Nephron progenitor cell (in vitro differentiated cells): Measurements from ENCODE around the gene IMPG2.

Source experiments
- DNase-seq: peaks from one replicate; pipeline ENCODE4 v3.0.0; 2021
- H3K27ac Mint-ChIP-seq: 2 replicates; pipeline ENCODE4 v1.8.0; 2021; ENCODE audit warnings: mild to moderate bottlenecking, moderate library complexity, mixed read lengths
- H3K27me3 Mint-ChIP-seq: 2 replicates; pipeline ENCODE4 v1.8.0; 2021; ENCODE audit warnings: mild to moderate bottlenecking, low read depth, mixed read lengths; ENCODE audit not compliant: poor library complexity
- H3K36me3 Mint-ChIP-seq: 2 replicates; pipeline ENCODE4 v1.8.0; 2021; ENCODE audit warnings: low read depth, mixed read lengths
- H3K4me1 Mint-ChIP-seq: 2 replicates; pipeline ENCODE4 v1.8.0; 2021; ENCODE audit warnings: mixed read lengths
- H3K4me3 Mint-ChIP-seq: 2 replicates; pipeline ENCODE4 v1.8.0; 2021; ENCODE audit warnings: mild to moderate bottlenecking, moderate library complexity, mixed read lengths
- H3K9me3 Mint-ChIP-seq: 2 replicates; pipeline ENCODE4 v1.8.0; 2021; ENCODE audit warnings: mild to moderate bottlenecking, moderate library complexity, mixed read lengths
- CTCF ChIP-seq: fragments of 200-600 bp; sonication (generic); IDR thresholded peaks from 2 replicates; pipeline ENCODE4 v1.5.0; 2021; ENCODE audit warnings: antibody characterized with exemption

The IMPG2 gene

GRCh38 chr3:101217472-101218245 is 102.7 kb downstream of the IMPG2 start:
- peaks cover 6% of the 10 kb centered on the region for H3K27me3 Mint-ChIP-seq
- H3K36me3 Mint-ChIP-seq = no peaks in the 10 kb centered on the region
- H3K27ac Mint-ChIP-seq = no peak overlapping the region
- H3K4me1 Mint-ChIP-seq = no peaks in the 10 kb centered on the region
- H3K4me3 Mint-ChIP-seq = no peak overlapping the region
- no peak for TF ChIP-seq CTCF
- peaks cover 20% of the 10 kb centered on the region for H3K9me3 Mint-ChIP-seq
- no peak for DNase-seq

GRCh38 chr3:101216710-101217465 is 103.5 kb downstream of the IMPG2 start:
- peaks cover 20% of the 10 kb centered on the region for H3K9me3 Mint-ChIP-seq
- TF ChIP-seq CTCF = no peak
- H3K27ac Mint-ChIP-seq = no peak overlapping the region
- peaks cover 6% of the 10 kb centered on the region for H3K27me3 Mint-ChIP-seq
- no peak overlapping the region for H3K4me3 Mint-ChIP-seq
- no peaks in the 10 kb centered on the region for H3K4me1 Mint-ChIP-seq
- H3K36me3 Mint-ChIP-seq = no peaks in the 10 kb centered on the region
- DNase-seq = no peak

DNA sequence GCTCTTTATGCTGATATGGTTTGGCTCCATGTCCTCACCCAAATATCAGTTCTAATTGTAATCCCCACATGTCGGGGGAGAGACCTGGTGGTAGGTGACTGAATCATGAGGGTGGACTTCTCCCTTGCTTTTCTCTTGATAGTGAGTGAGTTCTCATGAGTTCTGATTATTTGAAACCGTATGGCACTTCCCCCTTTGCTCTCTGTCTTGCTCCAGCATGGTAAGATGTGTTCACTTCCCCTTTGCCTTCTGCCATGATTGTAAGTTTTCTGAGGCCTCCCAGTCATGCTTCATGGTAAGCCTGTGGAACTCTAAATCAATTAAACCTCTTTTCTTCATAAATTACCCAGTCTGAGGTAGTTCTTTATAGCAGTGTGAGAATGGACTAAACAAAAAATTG is 107.6 kb downstream of the IMPG2 start:
- Mint-ChIP-seq H3K27me3 (peaks cover 13% of the 10 kb centered on the region), H3K4me3 (no peak overlapping the region), H3K4me1 (no peaks in the 10 kb centered on the region), H3K9me3 (peaks cover 15% of the 10 kb centered on the region), H3K36me3 (no peaks in the 10 kb centered on the region), H3K27ac (no peak overlapping the region)
- TF ChIP-seq CTCF = no peak
- no peak for DNase-seq

GRCh38 chr3:101204246-101204645 is 116.1 kb downstream of the IMPG2 start:
- Mint-ChIP-seq H3K4me1 (peaks cover 21% of the 10 kb centered on the region), H3K36me3 (no peaks in the 10 kb centered on the region), H3K9me3 (no peaks in the 10 kb centered on the region), H3K27me3 (peaks cover 10% of the 10 kb centered on the region), H3K4me3 (no peak overlapping the region), H3K27ac (no peak overlapping the region)
- TF ChIP-seq CTCF = no peak
- DNase-seq = no peak

DNA sequence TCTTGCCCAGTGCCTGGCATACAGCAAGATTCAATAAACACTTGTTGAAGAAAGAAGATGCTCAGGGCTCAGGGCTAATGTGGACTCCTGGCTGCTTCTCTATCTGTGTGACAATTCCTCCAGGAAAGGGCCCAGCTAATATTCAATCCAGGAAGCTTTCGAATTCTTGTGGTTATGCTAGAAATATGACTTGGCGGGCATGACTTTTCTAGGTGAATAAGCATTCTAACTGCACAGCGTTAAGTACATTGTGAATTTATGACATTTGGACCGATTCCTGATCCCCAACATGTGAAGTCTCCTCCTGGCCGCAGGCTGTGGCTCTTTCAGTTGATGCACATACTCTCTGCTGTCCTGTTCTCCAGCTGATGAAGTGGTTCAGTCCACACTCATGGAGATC is 117.0 kb downstream of the IMPG2 start:
- no peak overlapping the region for H3K27ac Mint-ChIP-seq
- no peak for TF ChIP-seq CTCF
- H3K9me3 Mint-ChIP-seq = no peaks in the 10 kb centered on the region
- peaks cover 7% of the 10 kb centered on the region for H3K27me3 Mint-ChIP-seq
- no peak overlapping the region for H3K4me3 Mint-ChIP-seq
- no peaks in the 10 kb centered on the region for H3K36me3 Mint-ChIP-seq
- H3K4me1 Mint-ChIP-seq = peaks cover 21% of the 10 kb centered on the region
- no peak for DNase-seq

DNA sequence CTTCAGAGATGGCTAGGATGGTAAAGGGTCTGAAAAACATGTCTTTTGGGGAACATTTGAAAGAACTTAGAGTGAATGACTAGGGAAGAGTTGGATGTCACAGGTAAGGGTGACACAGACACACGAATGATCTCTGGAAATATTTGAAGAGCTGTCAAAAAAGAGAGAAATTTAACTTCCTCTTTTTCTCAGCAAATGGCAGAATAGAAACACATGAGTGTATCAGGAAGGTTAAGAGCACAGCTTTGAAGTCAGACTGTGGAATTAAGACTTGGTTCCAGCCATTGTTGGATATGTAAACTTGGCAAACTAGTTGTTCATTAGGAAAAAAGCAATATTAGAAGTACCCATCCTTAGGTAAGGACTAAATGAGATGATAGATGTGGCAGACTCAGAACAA is 117.7 kb downstream of the IMPG2 start:
- Mint-ChIP-seq H3K36me3 (no peaks in the 10 kb centered on the region), H3K27ac (no peak overlapping the region), H3K4me1 (peaks cover 21% of the 10 kb centered on the region), H3K27me3 (peaks cover 7% of the 10 kb centered on the region), H3K9me3 (no peaks in the 10 kb centered on the region), H3K4me3 (no peak overlapping the region)
- no peak for DNase-seq
- no peak for TF ChIP-seq CTCF
